ENCODE data around the gene ANKS3. TPM values are rescaled to one million over a fixed set of nuclear protein-coding genes. Genes with fewer than 3 reads are reported as not detected.

Gene ANKS3
- 8.1 TPM for total RNA-seq

- peak; percentile 97 for ATAC-seq
These were observed at the start of gene ANKS3, which contains the start of gene DNAAF8 for GRCh38 chr16:4734063-4734729. Gene ANKS3 (minus strand): TSS chr16:4734271. CDS start chr16:4730149, 4,122 bp downstream. Gene DNAAF8 (plus strand): TSS chr16:4734537. CDS start chr16:4736515, 1,978 bp downstream.

GRCh38 chr16:4783251-4783950 lies 49.3 kb upstream of the ANKS3 start:
- no peak for ATAC-seq

- ATAC-seq: peak; percentile 41
These were observed 46.2 kb upstream of the ANKS3 start for GRCh38 chr16:4780235-4780634.

- no peak for ATAC-seq
These were observed 44.0 kb upstream of the ANKS3 start for GRCh38 chr16:4778050-4778392.

- ATAC-seq: no peak
These were observed 43.4 kb upstream of the ANKS3 start for GRCh38 chr16:4777339-4778049.

GRCh38 chr16:4776141-4776705 lies 42.2 kb upstream of the ANKS3 start:
- ATAC-seq: no peak

- no peak for ATAC-seq
These were observed 40.9 kb upstream of the ANKS3 start for GRCh38 chr16:4775005-4775404.

GRCh38 chr16:4772351-4772750 lies 38.3 kb upstream of the ANKS3 start:
- no peak for ATAC-seq

GRCh38 chr16:4771646-4772045 lies 37.6 kb upstream of the ANKS3 start:
- no peak for ATAC-seq

GRCh38 chr16:4769306-4769638 lies 35.2 kb upstream of the ANKS3 start:
- no peak for ATAC-seq

- ATAC-seq: peak; percentile 84
These were observed 34.7 kb upstream of the ANKS3 start for GRCh38 chr16:4768549-4769305.

GRCh38 chr16:4767872-4768548 lies 33.9 kb upstream of the ANKS3 start:
- ATAC-seq: peak; percentile 30

- ATAC-seq: peak; percentile 94
These were observed 33.0 kb upstream of the ANKS3 start, which contains the start of gene ZNF500 for GRCh38 chr16:4766875-4767628. Gene ZNF500 (minus strand): TSS chr16:4767162. CDS start chr16:4765978, 1,184 bp downstream.

GRCh38 chr16:4765511-4766474 lies 31.7 kb upstream of the ANKS3 start:
- ATAC-seq: no peak

GRCh38 chr16:4763791-4764190 lies 29.7 kb upstream of the ANKS3 start:
- no peak for ATAC-seq

GRCh38 chr16:4762205-4762604 lies 28.1 kb upstream of the ANKS3 start:
- no peak for ATAC-seq

- ATAC-seq: no peak
These were observed 26.3 kb upstream of the ANKS3 start for GRCh38 chr16:4760221-4760910.

- peak; percentile 56 for ATAC-seq
These were observed 21.6 kb upstream of the ANKS3 start for GRCh38 chr16:4755687-4756086.

GRCh38 chr16:4754865-4755264 lies 20.8 kb upstream of the ANKS3 start:
- ATAC-seq: no peak

All from esophagus mucosa (tissue), 1 donor.